ENCODE results near the gene GNAQ. TPM values are rescaled to one million over a fixed set of nuclear protein-coding genes. Genes with fewer than 3 reads are reported as not detected.

GNAQ gene
- total RNA-seq, 2 donors from 2014 or later: 22.3 to 22.7 TPM

DNA sequence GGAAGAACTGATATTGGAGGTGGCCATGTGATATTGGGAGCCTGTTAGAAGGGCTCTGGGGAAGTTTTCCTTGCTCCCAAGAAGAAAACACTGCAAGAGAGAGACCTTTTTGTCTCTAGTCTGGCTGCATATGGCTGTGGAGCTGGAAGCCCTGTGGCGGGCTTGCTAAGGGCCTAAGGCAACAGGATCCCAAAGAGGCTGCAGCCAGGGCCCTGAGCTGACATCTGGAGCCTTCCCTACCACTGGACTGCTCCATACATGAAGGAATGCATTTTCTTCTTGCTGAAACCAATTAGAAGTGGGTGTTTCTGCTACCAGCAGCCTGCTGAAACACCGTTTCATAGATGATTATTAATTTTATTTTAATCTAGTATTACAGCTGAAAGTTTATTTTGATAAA is 42.2 kb downstream of the GNAQ start:
- H3K4me1 Mint-ChIP-seq (ENCODE audit: low read depth): peaks cover 18% of the 10 kb centered on the region
- H3K27me3 Mint-ChIP-seq (ENCODE audit: low read depth): no peaks in the 10 kb centered on the region
- DNase-seq (no peak), ATAC-seq (replicated peaks in 1 of 2) (no peak)
- H3K36me3 Mint-ChIP-seq (ENCODE audit: insufficient read depth in 2 of 2): peaks cover 2 to 3% of the 10 kb centered on the region in 2 donors
- no peak overlapping the region for H3K27ac Mint-ChIP-seq
- no peak overlapping the region for H3K4me3 Mint-ChIP-seq
- H3K9me3 Mint-ChIP-seq: no peaks in the 10 kb centered on the region

DNA sequence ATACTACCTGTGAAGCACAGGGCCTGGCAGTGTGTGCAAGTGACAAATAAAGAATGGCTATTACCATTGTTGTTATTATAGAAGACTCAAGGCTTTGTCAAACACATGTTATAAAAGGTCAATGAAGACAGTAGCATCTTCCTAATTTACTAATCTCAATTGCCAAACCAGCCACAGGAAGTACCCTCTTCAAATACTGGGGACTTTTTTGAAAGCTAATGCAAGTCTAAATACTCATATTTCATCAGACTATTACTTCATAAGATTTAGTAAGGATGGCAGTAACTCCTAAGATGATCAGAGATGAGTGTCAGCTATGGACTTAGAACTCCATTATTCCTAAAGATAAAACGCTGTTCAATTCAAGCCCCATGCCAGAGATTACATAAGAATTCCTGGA is 43.0 kb downstream of the GNAQ start:
- H3K36me3 Mint-ChIP-seq (ENCODE audit: insufficient read depth in 2 of 2): peaks cover 2 to 3% of the 10 kb centered on the region in 2 donors
- no peak overlapping the region for H3K4me3 Mint-ChIP-seq
- no peaks in the 10 kb centered on the region for H3K27me3 Mint-ChIP-seq (ENCODE audit: low read depth)
- H3K9me3 Mint-ChIP-seq: no peaks in the 10 kb centered on the region
- no peak for ATAC-seq (replicated peaks in 1 of 2)
- H3K27ac Mint-ChIP-seq: no peak overlapping the region
- peaks cover 20% of the 10 kb centered on the region for H3K4me1 Mint-ChIP-seq (ENCODE audit: low read depth)
- no peak for DNase-seq

DNA sequence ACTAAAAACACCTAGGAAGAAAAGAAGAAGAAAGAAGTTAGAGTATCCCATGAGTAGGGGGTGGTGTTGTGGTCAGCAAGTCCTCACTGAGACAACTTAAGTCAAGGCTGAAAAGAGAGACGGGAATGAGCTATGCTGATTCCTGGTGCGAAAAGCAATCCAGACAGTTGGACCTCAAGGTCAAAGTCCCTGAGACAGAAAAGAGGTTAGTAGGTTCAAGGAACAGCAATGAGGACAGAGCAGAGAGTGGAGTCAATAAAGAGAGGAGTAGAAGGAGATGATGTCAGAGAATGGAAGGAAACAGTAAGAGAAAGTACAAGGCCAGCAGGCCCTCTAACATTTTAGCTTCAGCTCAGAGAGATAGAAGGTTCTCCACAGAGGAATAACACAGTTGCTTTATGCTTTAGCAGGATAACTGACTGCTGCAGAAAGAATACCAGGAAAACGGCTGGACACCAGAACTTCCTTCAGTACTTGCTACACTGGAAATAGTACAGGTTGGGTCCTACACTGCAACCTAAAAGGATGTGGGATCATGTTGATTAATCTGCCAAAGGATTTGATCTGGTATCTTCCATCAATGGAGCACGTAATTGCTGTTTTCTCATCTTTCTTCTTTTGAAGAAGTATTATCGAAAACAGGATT is 43.6 kb downstream of the GNAQ start:
- Mint-ChIP-seq H3K27me3 (ENCODE audit: low read depth) (no peaks in the 10 kb centered on the region), H3K4me3 (no peak overlapping the region), H3K4me1 (ENCODE audit: low read depth) (peaks cover 26% of the 10 kb centered on the region), H3K9me3 (no peaks in the 10 kb centered on the region), H3K27ac (no peak overlapping the region), H3K36me3 (ENCODE audit: insufficient read depth in 2 of 2) (peaks cover 2 to 3% of the 10 kb centered on the region in 2 donors)
- DNase-seq: no peak
- no peak for ATAC-seq (replicated peaks in 1 of 2)

DNA sequence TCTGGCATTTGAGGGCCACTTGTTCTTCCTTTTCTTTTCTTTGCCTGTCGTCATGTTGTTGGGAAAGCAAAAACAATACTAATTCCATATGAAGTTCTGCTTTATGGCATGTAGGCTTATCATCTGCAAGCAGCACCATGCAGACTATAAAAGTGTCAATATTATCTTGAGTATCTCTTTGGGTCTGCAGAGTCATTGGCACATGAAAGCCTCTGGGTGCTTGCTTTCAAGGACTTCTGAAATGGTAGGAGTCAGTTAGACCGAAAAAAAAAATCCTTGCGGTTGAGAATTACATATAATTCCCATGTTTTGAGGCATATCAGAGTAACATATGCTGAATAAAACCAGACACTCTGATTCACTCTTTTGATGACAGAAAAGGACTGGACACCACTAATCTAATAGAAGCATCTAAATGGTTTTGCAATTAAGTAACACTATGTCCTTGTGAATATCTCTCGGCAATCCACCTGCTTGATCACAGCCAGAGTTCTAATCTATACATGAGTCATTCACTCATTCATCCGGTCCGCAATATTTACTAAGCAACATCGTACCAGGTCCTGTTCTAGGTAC is 44.4 kb downstream of the GNAQ start:
- DNase-seq (no peak), ATAC-seq (replicated peaks in 1 of 2) (no peak)
- Mint-ChIP-seq H3K4me3 (no peak overlapping the region), H3K36me3 (ENCODE audit: insufficient read depth in 2 of 2) (peaks cover 2 to 3% of the 10 kb centered on the region in 2 donors), H3K27me3 (ENCODE audit: low read depth) (no peaks in the 10 kb centered on the region), H3K9me3 (no peaks in the 10 kb centered on the region), H3K27ac (no peak overlapping the region), H3K4me1 (ENCODE audit: low read depth) (peaks cover 35% of the 10 kb centered on the region)

DNA sequence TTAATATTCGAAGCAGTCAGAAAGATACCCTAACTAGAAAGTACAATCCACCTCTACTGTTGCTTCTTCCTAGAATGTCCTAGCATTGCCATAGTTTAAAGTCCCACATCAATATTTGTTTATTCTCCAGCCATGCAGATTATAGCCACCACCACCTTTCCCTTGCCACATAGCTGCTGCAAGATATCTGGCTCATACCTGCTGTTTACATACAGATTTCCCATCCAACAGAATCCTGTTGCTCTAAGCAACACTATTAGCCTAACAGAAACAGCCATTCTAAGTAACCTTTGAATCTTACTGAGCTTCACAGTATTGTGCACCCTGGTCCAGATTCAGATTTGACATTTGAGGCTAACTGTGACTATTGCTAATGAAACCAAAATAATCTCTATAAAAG is 45.6 kb downstream of the GNAQ start:
- no peaks in the 10 kb centered on the region for H3K9me3 Mint-ChIP-seq
- no peak for DNase-seq
- no peak overlapping the region for H3K4me3 Mint-ChIP-seq
- H3K27ac Mint-ChIP-seq: no peak overlapping the region
- H3K27me3 Mint-ChIP-seq (ENCODE audit: low read depth): no peaks in the 10 kb centered on the region
- H3K36me3 Mint-ChIP-seq (ENCODE audit: insufficient read depth in 2 of 2): no peaks in the 10 kb centered on the region
- ATAC-seq (replicated peaks in 1 of 2): no peak
- peaks cover 46% of the 10 kb centered on the region for H3K4me1 Mint-ChIP-seq (ENCODE audit: low read depth)

DNA sequence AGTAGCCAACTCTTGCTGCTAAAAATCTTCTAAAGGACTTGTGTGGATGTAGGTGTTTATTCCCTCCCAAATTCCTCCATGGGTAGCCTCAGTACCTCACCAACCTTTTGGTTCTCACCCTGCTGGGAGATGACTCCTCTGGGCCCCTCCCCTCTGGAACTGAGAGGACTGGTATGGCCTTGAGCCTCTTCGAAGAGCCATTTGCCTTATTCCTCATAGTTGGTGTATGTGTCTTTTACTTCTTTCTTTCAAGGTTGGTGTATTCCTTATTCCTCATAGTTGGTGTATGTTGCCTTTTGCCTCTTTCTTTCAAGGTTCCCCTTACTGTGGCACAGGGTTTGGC is 48.3 kb downstream of the GNAQ start:
- Mint-ChIP-seq H3K36me3 (ENCODE audit: insufficient read depth in 2 of 2) (no peaks in the 10 kb centered on the region), H3K4me3 (no peak overlapping the region), H3K9me3 (no peaks in the 10 kb centered on the region), H3K27me3 (ENCODE audit: low read depth) (no peaks in the 10 kb centered on the region), H3K27ac (no peak overlapping the region), H3K4me1 (ENCODE audit: low read depth) (peaks cover 69% of the 10 kb centered on the region)
- no peak for DNase-seq
- ATAC-seq (replicated peaks in 1 of 2): peak; percentile 32 to 51

DNA sequence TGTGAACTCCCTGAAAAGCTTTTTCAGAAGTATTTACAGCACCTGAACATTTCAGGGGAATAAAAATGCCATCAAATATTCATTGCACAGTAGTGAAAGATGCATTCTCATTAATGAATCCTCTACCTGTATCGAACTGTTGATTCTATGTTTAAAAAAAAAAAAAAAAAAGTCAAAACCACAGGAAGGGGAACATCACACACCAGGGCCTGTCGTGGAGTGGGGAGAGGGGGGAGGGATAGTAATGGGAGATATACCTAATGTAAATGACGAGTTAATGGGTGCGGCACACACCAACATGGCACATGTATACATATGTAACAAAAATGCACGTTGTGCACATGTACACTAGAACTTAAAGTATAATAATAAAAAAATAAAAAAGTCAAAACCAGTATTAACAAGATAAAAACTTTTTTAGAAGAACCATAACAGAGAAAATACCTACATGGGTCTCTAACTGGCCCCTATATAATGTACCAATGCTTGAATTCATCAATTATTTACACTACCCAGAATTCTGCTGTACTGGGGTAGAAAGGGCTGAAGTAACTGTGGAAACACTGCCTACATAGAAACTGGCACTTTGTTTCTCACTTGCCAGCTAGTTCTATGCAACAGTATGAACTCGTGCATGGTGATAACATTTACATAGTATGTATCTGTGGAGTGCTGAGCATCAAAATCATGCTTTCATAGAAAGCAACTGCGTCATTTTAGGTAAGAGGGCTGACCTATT is 48.9 kb downstream of the GNAQ start:
- no peaks in the 10 kb centered on the region for H3K27me3 Mint-ChIP-seq (ENCODE audit: low read depth)
- ATAC-seq (replicated peaks in 1 of 2) (peak; percentile 13 to 26), DNase-seq (no peak)
- peaks cover 70% of the 10 kb centered on the region for H3K4me1 Mint-ChIP-seq (ENCODE audit: low read depth)
- H3K36me3 Mint-ChIP-seq (ENCODE audit: insufficient read depth in 2 of 2): no peaks in the 10 kb centered on the region
- no peaks in the 10 kb centered on the region for H3K9me3 Mint-ChIP-seq
- H3K27ac Mint-ChIP-seq: no peak overlapping the region
- no peak overlapping the region for H3K4me3 Mint-ChIP-seq

DNA sequence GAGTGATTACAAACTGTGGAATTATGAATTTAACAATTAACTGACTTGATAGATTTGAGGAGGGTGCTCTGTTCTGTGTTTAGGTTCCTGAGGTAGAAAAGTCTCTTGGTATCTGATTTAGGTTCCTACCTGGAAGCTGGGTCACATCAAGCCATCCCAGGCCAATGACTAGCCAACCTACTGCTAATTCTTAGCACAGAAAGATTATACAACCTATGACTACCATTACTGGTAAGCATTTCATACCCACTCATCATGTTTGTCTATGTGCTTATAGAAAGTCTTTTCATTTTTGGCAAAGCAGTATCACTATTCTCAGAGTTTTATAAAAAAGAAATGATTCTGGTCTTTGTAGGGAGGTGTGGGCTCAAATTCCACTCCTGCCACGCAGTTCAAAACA is 49.7 kb downstream of the GNAQ start:
- H3K9me3 Mint-ChIP-seq: no peaks in the 10 kb centered on the region
- no peaks in the 10 kb centered on the region for H3K36me3 Mint-ChIP-seq (ENCODE audit: insufficient read depth in 2 of 2)
- H3K4me3 Mint-ChIP-seq: peak overlapping the region in 1 of 2 donors; percentile 18

DNA sequence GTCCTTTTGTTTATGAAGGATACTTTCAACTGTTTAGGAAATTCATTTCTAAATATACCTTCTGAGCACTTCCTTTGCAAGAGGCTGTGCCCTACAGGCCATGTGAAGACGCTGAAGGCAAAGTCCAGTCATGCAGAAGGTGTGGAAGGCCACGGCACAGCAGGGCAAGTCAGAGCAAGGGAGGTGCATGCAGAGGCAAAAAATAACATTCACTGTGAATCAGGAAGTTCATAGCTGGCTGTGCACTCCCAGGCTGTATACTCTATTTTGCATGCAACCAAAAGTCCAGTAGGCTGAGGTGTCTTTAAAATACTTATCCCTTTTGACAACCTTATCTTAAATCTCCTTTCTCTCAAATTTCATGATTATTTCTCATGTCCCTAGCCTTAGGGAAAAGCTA is 50.3 kb downstream of the GNAQ start:
- Mint-ChIP-seq H3K36me3 (ENCODE audit: insufficient read depth in 2 of 2) (no peaks in the 10 kb centered on the region), H3K27me3 (ENCODE audit: low read depth) (no peaks in the 10 kb centered on the region), H3K9me3 (no peaks in the 10 kb centered on the region), H3K27ac (peak overlapping the region; percentile 89), H3K4me3 (peak overlapping the region; percentile 18 to 27), H3K4me1 (ENCODE audit: low read depth) (peaks cover 75% of the 10 kb centered on the region)
- DNase-seq (no peak), ATAC-seq (replicated peaks in 1 of 2) (no peak)

More for the DNA sequence above, 49.7 kb downstream of the GNAQ start:
- H3K27ac Mint-ChIP-seq: no peak overlapping the region
- H3K27me3 Mint-ChIP-seq (ENCODE audit: low read depth): no peaks in the 10 kb centered on the region
- no peak for DNase-seq
- peaks cover 74% of the 10 kb centered on the region for H3K4me1 Mint-ChIP-seq (ENCODE audit: low read depth)
- ATAC-seq (replicated peaks in 1 of 2): no peak

DNA sequence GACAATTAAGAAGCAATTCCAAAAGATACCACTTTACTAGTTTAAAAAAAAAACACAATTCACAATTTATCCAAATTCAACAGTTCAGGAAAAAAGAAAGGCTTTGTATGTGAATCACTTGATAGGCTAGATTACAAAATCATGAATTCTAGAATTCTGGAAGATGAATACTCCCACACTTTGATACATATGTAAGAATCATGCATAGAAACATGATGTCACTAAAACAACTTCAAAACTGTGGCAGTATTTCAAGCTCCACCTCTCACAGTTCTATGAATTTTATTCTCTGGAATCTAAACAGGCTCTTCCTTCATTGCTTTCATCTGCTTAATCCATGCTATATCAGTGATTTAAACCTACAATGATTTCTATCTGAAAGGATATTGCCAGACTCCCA is 51.0 kb downstream of the GNAQ start:
- Mint-ChIP-seq H3K9me3 (no peaks in the 10 kb centered on the region), H3K27ac (no peak overlapping the region), H3K4me1 (ENCODE audit: low read depth) (peaks cover 75% of the 10 kb centered on the region), H3K27me3 (ENCODE audit: low read depth) (no peaks in the 10 kb centered on the region), H3K36me3 (ENCODE audit: insufficient read depth in 2 of 2) (no peaks in the 10 kb centered on the region), H3K4me3 (peak overlapping the region in 1 of 2 donors; percentile 27)
- no peak for DNase-seq
- no peak for ATAC-seq (replicated peaks in 1 of 2)

DNA sequence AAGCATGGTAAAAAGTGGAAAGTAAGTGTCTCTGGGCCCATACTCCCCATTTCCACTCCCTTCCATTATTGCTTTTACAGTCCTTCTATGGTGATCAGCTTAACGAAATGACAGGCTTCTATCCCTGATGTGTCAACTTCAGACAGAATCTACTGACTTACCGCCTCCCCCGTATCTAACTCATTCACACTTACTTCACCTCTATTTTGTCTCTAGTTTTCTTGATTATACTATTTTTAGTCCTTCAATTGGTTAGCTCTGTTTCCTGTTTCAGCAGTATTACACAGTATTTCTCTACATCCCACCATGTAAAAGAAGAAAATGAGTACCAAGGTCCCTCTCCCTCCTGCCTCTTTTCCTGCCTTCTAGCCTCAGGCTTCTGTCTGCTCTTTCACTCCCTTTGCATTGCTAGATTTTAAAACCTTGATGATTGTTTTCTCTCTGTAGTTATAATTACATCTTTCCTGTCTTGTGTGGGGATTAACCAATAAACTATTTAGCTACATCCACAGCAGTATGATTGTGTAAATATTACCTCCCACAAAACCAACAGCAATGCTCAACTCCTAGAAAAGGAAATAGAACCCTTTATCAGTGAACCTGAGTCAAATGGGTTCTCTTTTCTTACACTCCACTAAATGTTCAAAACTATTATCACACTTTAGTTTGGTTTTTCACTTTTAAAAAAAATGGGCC is 53.4 kb downstream of the GNAQ start:
- Mint-ChIP-seq H3K9me3 (no peaks in the 10 kb centered on the region), H3K36me3 (ENCODE audit: insufficient read depth in 2 of 2) (no peaks in the 10 kb centered on the region), H3K27me3 (ENCODE audit: low read depth) (no peaks in the 10 kb centered on the region), H3K27ac (peak overlapping the region; percentile 94), H3K4me1 (ENCODE audit: low read depth) (peaks cover 64% of the 10 kb centered on the region), H3K4me3 (peak overlapping the region; percentile 46 to 69)
- DNase-seq (peak in 1 of 2 donors; percentile 13), ATAC-seq (replicated peaks in 1 of 2) (peak; percentile 86 to 91)

DNA sequence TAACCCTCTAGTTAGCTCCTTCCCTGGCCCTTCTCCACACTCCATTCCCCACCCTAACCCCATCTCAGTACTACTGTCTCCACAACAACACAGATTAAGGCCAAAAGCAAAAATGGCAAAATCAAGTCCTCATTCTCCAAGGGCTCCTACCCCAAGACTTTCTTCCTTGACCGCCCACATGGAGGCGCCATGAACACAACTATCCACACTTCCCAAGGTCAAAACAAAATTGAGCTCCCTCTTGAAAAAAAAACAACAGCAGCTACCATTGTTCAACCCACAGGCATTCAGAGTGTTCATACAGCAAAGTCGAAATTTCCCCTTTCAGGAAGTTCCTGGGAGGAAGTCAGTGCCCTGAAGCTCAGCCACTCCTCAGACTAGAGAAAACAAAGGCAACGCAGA is 54.4 kb downstream of the GNAQ start:
- peaks cover 54% of the 10 kb centered on the region for H3K4me1 Mint-ChIP-seq (ENCODE audit: low read depth)

DNA sequence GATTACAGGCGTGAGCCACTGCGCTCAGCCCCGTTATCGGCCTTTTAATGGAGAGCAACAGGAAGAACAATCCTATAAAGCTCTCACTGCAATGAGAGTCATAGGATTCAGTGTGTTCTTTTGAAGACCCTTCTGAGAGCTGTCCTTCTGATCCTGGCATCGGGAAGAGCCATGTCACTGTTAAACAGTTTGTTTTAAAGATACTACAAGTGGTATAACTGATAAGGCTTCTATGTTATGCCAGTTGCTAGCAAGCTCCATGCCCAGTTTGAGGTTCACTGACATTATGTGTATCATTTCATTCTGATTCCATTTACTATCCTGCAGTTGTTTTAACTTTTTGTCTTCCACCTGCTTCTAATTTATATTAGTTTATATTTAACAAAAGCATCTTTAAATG is 55.8 kb downstream of the GNAQ start:
- Mint-ChIP-seq H3K4me1 (ENCODE audit: low read depth) (peaks cover 40% of the 10 kb centered on the region), H3K27me3 (ENCODE audit: low read depth) (no peaks in the 10 kb centered on the region), H3K27ac (no peak overlapping the region), H3K36me3 (ENCODE audit: insufficient read depth in 2 of 2) (no peaks in the 10 kb centered on the region), H3K4me3 (no peak overlapping the region), H3K9me3 (no peaks in the 10 kb centered on the region)
- ATAC-seq (replicated peaks in 1 of 2) (no peak), DNase-seq (no peak)

More for the DNA sequence above, 54.4 kb downstream of the GNAQ start:
- peak; percentile 43 to 50 for DNase-seq
- Mint-ChIP-seq H3K4me3 (peak overlapping the region in 1 of 2 donors; percentile 69), H3K27ac (peak overlapping the region; percentile 7), H3K27me3 (ENCODE audit: low read depth) (no peaks in the 10 kb centered on the region), H3K36me3 (ENCODE audit: insufficient read depth in 2 of 2) (no peaks in the 10 kb centered on the region), H3K9me3 (no peaks in the 10 kb centered on the region)
- peak; percentile 25 to 32 for ATAC-seq (replicated peaks in 1 of 2)

Measured in activated T-cell treated with anti-CD3 and anti-CD28 coated beads, Interleukin-2, amount 50 U/mL, for 72 hours (primary cell).